ENCODE data around the gene BTN2A1. TPM values are rescaled to one million over a fixed set of nuclear protein-coding genes. Genes with fewer than 3 reads are reported as not detected.

The BTN2A1 gene
- total and polyA plus RNA-seq, 9 of the 15 experiments (the other 6 are each of a cell fraction or from before 2014, with no cell fraction given) = 6.7 to 22.1 (median 16.4) TPM

DNA sequence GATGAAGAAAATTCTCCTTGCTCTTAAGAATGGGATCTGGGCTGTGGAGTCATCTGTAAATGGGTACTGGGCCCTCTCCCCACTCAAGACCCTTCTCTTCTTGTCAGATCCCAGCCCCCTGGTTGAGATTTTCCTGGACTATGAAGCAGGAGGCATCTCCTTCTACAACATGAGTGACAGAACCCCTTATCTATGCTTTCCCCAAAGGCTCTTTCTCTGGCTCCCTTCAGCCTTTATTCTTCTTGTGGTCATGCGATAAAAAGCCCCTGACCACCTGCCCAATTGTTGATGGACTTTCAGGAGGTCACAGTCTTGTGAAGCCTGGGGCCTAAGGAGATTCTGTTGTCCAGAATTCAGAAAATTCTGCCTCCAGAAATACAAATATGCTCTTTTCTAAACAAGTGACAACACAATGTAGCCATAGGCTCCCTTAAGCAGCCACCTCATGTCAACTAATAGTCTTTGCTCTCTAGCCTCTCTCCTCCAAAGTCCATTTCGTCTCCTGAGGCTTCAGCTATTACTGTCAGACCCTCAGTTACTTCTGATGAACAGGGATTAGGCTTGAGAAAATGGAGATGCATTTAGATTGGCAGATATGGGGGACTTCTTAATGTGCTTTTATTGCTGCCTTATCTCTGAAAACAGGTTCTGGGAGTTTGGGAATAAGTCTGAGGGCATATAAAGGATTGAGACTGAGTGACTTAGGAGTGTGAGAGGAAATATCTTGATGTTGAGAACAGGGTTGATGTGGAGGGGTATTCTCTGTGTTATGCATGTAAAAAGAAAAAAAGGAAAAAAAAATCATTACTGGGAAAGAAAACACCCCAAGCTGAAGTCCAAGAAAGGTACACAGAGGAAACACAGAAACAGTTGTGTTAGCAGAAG lies 20.6 kb downstream of the BTN2A1 start (continued):
- TF ChIP-seq, protein P1, sequence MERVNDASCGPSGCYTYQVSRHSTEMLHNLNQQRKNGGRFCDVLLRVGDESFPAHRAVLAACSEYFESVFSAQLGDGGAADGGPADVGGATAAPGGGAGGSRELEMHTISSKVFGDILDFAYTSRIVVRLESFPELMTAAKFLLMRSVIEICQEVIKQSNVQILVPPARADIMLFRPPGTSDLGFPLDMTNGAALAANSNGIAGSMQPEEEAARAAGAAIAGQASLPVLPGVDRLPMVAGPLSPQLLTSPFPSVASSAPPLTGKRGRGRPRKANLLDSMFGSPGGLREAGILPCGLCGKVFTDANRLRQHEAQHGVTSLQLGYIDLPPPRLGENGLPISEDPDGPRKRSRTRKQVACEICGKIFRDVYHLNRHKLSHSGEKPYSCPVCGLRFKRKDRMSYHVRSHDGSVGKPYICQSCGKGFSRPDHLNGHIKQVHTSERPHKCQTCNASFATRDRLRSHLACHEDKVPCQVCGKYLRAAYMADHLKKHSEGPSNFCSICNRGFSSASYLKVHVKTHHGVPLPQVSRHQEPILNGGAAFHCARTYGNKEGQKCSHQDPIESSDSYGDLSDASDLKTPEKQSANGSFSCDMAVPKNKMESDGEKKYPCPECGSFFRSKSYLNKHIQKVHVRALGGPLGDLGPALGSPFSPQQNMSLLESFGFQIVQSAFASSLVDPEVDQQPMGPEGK (CRISPR knock-in tag; IDR thresholded peaks at IDR 0.05; ENCODE audit: borderline replicate concordance) = no peak
- TF ChIP-seq SIX5 (IDR thresholded peaks at IDR 0.05; ENCODE audit: borderline replicate concordance in 1 of 2, insufficient read depth in 1 of 2, low read depth in 1 of 2, low read length in 2 of 2) = no peak
- TF ChIP-seq RBM15 (IDR thresholded peaks at IDR 0.05; ENCODE audit: insufficient read depth, low read length) = no peak
- TF ChIP-seq MEIS2 (IDR thresholded peaks at IDR 0.05; ENCODE audit: partially characterized antibody) = peak; percentile 49
- 0 out of 2 replicates have a peak, but pooled peaks have one; percentile 75 for TF ChIP-seq ZNF589 (CRISPR knock-in tag; IDR thresholded peaks at IDR 0.05; ENCODE audit: low read depth)
- no peak for TF ChIP-seq EP400 (IDR thresholded peaks at IDR 0.05)
- no peak for TF ChIP-seq ZSCAN32 (CRISPR knock-in tag; IDR thresholded peaks at IDR 0.05)
- TF ChIP-seq, protein P2, sequence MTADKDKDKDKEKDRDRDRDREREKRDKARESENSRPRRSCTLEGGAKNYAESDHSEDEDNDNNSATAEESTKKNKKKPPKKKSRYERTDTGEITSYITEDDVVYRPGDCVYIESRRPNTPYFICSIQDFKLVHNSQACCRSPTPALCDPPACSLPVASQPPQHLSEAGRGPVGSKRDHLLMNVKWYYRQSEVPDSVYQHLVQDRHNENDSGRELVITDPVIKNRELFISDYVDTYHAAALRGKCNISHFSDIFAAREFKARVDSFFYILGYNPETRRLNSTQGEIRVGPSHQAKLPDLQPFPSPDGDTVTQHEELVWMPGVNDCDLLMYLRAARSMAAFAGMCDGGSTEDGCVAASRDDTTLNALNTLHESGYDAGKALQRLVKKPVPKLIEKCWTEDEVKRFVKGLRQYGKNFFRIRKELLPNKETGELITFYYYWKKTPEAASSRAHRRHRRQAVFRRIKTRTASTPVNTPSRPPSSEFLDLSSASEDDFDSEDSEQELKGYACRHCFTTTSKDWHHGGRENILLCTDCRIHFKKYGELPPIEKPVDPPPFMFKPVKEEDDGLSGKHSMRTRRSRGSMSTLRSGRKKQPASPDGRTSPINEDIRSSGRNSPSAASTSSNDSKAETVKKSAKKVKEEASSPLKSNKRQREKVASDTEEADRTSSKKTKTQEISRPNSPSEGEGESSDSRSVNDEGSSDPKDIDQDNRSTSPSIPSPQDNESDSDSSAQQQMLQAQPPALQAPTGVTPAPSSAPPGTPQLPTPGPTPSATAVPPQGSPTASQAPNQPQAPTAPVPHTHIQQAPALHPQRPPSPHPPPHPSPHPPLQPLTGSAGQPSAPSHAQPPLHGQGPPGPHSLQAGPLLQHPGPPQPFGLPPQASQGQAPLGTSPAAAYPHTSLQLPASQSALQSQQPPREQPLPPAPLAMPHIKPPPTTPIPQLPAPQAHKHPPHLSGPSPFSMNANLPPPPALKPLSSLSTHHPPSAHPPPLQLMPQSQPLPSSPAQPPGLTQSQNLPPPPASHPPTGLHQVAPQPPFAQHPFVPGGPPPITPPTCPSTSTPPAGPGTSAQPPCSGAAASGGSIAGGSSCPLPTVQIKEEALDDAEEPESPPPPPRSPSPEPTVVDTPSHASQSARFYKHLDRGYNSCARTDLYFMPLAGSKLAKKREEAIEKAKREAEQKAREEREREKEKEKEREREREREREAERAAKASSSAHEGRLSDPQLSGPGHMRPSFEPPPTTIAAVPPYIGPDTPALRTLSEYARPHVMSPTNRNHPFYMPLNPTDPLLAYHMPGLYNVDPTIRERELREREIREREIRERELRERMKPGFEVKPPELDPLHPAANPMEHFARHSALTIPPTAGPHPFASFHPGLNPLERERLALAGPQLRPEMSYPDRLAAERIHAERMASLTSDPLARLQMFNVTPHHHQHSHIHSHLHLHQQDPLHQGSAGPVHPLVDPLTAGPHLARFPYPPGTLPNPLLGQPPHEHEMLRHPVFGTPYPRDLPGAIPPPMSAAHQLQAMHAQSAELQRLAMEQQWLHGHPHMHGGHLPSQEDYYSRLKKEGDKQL (CRISPR knock-in tag; IDR thresholded peaks at IDR 0.05; ENCODE audit: borderline replicate concordance) = no peak
- TF ChIP-seq, protein P3, sequence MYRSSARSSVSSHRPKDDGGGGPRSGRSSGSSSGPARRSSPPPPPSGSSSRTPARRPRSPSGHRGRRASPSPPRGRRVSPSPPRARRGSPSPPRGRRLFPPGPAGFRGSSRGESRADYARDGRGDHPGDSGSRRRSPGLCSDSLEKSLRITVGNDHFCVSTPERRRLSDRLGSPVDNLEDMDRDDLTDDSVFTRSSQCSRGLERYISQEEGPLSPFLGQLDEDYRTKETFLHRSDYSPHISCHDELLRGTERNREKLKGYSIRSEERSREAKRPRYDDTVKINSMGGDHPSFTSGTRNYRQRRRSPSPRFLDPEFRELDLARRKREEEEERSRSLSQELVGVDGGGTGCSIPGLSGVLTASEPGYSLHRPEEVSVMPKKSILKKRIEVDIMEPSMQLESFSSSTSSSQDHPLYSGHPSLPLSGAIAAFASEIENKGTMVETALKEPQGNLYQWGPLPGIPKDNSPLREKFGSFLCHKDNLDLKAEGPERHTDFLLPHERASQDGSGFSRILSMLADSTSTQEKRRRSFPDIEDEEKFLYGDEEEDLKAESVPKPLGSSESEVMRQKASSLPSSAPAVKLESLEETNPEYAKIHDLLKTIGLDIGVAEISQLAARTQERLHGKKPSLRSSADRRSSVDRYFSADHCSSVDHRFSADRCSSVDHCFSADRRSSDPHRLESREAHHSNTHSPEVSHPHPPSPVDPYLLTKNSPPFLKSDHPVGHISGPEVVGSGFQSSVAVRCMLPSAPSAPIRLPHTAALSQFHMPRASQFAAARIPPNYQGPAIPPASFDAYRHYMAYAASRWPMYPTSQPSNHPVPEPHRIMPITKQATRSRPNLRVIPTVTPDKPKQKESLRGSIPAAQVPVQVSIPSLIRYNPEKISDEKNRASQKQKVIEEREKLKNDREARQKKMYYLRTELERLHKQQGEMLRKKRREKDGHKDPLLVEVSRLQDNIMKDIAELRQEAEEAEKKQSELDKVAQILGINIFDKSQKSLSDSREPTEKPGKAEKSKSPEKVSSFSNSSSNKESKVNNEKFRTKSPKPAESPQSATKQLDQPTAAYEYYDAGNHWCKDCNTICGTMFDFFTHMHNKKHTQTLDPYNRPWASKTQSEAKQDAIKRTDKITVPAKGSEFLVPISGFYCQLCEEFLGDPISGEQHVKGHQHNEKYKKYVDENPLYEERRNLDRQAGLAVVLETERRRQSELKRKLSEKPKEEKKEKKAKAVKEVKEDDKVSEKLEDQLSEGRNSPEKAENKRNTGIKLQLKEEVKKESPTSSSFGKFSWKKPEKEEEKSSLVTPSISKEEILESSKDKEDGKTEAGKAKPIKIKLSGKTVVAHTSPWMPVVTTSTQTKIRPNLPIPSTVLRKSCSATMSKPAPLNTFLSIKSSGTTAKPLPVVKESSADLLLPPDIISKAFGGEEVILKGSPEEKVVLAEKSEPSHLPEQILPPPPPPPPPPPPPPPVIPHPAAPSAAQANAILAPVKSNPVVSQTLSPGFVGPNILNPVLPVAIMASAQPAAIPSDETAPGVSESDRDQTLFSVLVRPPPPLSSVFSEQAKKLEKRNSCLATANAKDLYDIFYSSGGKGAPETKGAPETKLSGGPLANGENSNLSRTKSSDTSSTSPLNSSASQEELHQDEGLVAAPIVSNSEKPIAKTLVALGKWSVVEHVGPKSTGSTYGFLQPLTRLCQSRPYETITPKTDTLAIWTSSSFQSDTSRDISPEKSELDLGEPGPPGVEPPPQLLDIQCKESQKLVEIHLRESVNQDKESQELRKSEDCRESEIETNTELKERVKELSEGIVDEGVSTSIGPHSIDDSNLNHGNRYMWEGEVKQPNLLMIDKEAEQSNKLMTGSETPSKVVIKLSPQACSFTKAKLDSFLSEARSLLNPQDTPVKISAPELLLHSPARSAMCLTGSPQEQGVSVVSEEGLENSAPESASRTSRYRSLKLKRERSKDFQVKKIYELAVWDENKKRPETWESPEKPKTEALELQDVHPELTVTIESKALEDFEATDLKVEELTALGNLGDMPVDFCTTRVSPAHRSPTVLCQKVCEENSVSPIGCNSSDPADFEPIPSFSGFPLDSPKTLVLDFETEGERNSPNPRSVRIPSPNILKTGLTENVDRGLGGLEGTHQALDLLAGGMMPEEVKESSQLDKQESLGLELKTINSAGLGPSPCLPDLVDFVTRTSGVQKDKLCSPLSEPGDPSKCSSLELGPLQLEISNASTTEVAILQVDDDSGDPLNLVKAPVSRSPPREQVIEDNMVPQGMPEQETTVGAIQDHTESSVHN (IDR thresholded peaks at IDR 0.05; ENCODE audit: borderline replicate concordance in 1 of 2, low read depth in 1 of 2) = no peak; a peak in 1 of 4 replicates
